IPS DF 19.7 (cell line): ENCODE results near the gene STAT4.

Experiments used
- DNase-seq: peaks from one replicate; pipeline ENCODE4 v3.0.0-alpha.2; 2013; ENCODE audit warnings: low read depth, low spot score

Gene STAT4

DNA sequence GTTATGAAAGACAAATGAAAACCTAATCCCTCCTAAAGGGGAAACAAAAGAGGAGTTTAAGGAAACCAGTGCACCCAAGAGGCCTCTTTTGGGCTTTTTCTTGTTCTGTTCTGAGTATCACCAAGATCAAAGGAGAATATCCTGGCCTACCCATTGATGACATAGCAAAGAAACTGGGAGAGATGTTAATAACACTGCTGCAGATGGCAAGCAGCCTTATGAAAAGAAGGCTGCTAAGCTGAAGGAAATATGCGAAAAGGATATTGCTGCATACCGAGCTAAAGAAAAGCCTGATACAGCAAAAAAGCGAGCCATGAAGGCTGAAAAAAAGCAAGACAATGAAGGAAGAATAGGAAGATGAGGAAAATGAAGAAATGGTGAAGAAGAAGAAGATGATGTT, 23.6 kb upstream of the STAT4 start:
- DNase-seq = no peak

GRCh38 chr2:191173206-191173605, 22.4 kb upstream of the STAT4 start:
- no peak for DNase-seq

GRCh38 chr2:191171708-191172355, 21.0 kb upstream of the STAT4 start:
- DNase-seq = no peak

GRCh38 chr2:191171286-191171685, 20.5 kb upstream of the STAT4 start:
- DNase-seq = no peak

GRCh38 chr2:191170773-191171172, 20.0 kb upstream of the STAT4 start:
- no peak for DNase-seq

DNA sequence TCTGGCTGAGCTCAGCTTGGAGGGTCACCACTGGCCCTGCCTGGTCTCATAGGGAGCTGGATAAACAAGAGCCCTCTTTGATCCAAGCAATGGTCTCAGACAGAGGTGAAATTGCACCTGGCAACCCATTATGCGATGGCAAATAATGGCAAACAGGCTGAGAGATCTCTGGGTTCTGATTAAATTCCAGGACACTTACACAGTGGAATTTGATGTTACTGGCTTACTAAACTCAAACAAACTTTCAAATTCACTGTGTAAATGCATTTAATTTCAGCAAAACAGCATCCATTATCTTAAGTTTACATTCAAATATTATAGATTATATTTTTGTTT, 19.5 kb upstream of the STAT4 start:
- DNase-seq = no peak

DNA sequence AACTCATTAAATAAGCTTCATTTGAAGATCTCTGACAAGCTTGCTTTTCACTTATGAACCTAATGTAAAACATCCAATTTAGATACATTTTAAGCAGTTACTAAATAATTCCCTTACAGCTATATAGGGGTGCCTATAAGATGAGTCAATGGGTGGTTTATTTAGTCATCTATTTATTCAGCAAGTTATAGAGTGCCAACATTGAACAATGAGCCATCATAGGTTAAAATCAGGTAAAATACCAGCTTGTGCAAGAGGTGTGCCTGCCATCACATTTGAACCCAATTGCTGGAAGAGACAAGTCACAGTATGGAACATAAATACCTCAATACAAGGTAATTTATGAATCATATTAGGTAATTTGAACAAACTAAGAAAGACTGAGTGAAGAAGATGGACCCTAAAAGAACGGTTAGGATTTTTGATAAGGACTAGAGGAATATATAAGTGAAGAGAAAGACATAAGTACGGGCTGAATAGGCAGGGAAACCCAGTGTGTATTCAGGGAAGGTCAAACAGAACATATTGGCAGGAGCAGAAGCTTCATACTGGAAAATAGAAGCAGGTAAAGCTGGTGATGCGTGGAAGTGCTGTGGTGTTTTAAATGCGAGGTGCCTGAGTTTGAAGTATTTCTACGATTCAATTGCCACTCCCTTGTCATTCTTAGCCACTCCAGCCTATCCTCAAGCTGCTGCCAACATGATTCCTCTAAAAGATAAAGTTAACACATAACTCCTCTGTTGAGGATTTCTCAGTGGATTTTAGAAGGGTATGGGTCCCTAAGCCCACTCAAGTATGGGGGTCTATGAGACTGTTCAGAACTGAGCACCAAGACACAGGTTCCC, 18.9 kb upstream of the STAT4 start:
- DNase-seq = no peak

DNA sequence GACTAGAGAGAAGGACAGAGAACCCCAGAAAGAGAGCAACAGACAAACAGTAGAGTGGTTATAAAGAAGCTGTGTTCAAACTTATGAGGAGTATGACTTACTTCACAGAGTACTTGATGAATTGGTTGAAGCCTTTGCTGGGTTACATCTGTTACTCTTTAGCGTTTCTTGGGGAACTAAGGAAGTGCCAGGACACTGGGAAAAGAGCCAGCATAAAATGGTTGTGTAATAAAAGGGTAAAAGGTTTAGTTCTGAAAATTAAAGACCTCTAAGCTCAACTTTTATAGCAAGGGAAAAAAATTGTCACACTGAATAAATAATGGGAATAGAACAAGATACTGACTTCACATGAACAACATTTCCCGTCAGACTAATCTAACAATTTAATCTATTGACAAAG, 17.0 kb upstream of the STAT4 start:
- DNase-seq = no peak

GRCh38 chr2:191166756-191167445, 16.1 kb upstream of the STAT4 start:
- no peak for DNase-seq

DNA sequence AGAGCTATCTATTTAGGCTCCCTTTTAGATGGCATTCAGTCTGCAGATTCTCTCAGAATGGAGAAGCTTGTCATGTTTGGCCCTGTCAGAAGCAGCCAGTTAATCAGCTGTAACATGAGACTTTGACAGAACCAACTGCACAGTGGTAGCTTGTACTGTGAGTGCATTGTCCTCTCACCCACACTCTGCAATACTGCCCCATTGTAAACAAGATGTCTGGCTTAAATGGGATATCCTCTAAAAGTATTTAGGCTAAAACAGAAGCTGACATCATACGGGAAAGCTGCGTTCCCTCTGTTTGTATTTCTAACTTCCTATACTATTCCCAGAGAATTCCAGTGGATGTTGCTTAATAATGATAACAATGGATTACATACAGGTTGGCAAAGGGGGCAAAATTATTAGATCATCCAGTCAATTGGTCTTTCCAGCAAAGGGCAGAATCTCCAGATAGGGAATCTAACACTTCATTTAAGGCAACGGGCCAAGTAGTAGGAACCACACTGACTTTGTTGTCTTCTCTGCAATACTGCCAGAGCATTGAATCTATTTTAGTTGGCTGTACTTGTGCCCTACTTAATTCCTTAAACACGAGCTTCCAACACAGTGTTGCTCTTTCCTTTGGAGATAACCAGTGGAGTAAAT, 15.4 kb upstream of the STAT4 start:
- no peak for DNase-seq

- no peak for DNase-seq
Measured at GRCh38 chr2:191165176-191165643, 14.4 kb upstream of the STAT4 start.

DNA sequence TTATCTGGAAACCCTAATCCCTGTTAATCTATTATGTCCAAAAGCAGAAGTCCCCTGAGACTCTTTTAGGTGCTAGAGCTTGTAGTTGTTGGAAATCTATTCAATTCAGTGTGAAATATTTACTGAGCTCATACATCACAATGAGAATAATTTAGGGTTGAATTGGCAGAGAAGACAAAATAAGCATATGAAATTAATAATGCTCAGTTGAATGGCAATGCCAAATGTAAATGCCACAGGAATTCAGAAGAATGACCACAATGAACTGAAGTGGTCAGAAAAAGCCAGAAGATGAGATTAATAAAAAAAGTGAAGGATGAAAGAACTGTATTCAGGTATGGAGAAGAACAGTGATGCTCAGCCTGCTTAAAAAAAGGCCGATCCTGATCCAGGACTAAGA, 8.0 kb upstream of the STAT4 start:
- DNase-seq = no peak

- DNase-seq = no peak
Measured at GRCh38 chr2:191158193-191158592, 7.4 kb upstream of the STAT4 start.

DNA sequence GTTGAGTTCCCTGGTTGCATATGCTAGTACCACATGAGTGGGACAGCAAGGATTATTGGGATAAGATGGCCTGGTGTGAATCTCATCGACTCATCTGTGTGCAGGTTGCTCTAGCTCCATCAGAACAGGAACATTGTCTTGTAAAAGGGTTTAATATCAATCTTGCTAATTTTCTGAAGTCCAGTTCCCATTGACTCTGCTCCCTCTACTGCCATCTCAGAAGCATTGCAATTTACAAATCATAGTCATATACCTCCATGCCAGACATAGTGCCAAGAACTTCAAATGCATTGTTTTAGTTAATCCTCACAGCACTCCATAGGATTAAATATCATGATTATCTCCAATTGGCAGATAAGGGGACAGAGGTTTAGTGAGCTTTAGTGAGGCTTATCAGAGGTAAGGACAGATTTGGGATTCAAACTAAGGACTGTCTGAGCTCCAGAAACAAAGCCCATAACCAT, 4.8 kb upstream of the STAT4 start:
- DNase-seq = no peak

- DNase-seq = no peak
Measured at GRCh38 chr2:191153716-191154115, 2.9 kb upstream of the STAT4 start.

- DNase-seq = no peak
Measured at GRCh38 chr2:191152482-191153240, 1.9 kb upstream of the STAT4 start.

GRCh38 chr2:191151331-191151730, 537 bp upstream of the STAT4 start:
- no peak for DNase-seq

GRCh38 chr2:191150230-191150599, 579 bp downstream of the STAT4 start:
- DNase-seq = no peak

- DNase-seq = no peak
Measured at GRCh38 chr2:191149391-191149790, 1.4 kb downstream of the STAT4 start.

DNA sequence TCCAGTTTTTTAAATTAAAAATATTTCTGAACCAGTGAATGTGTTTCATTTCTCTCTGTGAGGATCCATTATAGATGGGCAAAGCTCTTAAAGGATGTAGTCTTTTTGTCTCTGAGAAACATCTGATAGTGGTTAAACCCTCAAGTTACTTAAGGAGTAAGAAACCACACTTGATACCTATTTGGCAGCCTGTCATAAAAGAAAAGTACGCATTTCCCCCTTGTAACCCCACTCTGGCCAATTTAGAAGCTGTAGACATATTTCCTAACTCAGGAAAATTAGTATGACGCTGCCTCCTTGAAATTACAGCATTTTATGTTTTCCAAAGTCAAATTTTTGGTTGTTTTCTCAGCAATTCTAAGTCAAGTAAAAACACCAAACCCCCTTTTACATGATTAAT, 2.0 kb downstream of the STAT4 start:
- DNase-seq = no peak

GRCh38 chr2:191148281-191148680, 2.5 kb downstream of the STAT4 start:
- no peak for DNase-seq
